CD4-positive, alpha-beta T cell (primary cell): ENCODE results near the gene PIGU. TPM values are rescaled to one million over a fixed set of nuclear protein-coding genes. Genes with fewer than 3 reads are reported as not detected.

Experiments used
- ATAC-seq: fragments of 200-7000 bp; cut with Tn5 transposase; one replicate; pipeline ENCODE4 v1.10.0; 2022; ENCODE audit warnings: mild to moderate bottlenecking; ENCODE audit not compliant: poor library complexity
- CTCF ChIA-PET: fragments of 350-600 bp; sonication (Branson Sonifier 250); formaldehyde crosslinking; loops from one replicate; lab custom pipeline; 2021; ENCODE audit warnings: antibody characterized with exemption, inconsistent platforms; lab: Charles Lee
- POLR2A ChIA-PET: fragments of 350-600 bp; sonication (Branson Sonifier 250); formaldehyde crosslinking; loops from one replicate; lab custom pipeline; 2021; ENCODE audit warnings: antibody characterized with exemption, inconsistent platforms; lab: Charles Lee
- DNase-seq, 14 experiments: peaks; one replicate each; pipeline ENCODE4 v3.0.0-alpha.2; 2013 to 2020; ENCODE audit warnings: mixed read lengths in 2 of 14
- H3K27ac ChIP-seq, 2 donors: one replicate each; pipeline versions ENCODE4 v1.5.1 to v1.7.0; 2013; ENCODE audit warnings: low read length in 2 of 2, low read depth in 1 of 2, mild to moderate bottlenecking in 1 of 2
- H3K27me3 ChIP-seq, 2 experiments: 1 replicate in 1 of 2; 2 replicates in 1 of 2; pipeline versions ENCODE4 v1.6.1 to v1.7.0; 2013; ENCODE audit warnings: low read length in 2 of 2, control low read depth in 1 of 2, mild to moderate bottlenecking in 1 of 2, moderate library complexity in 1 of 2; ENCODE audit not compliant: insufficient read depth in 2 of 2, control insufficient read depth in 1 of 2
- H3K36me3 ChIP-seq: one replicate; pipeline ENCODE4 v1.6.1; 2013; ENCODE audit warnings: low read length, control low read depth; ENCODE audit not compliant: insufficient read depth
- H3K4me1 ChIP-seq: one replicate; pipeline ENCODE4 v1.6.1; 2013; ENCODE audit warnings: low read length, control low read depth; ENCODE audit not compliant: insufficient read depth
- H3K4me3 ChIP-seq: one replicate; pipeline ENCODE4 v1.5.1; 2013; ENCODE audit warnings: mild to moderate bottlenecking, low read length, moderate library complexity
- H3K9me3 ChIP-seq, 2 experiments: 1 replicate in 1 of 2; 2 replicates in 1 of 2; pipeline versions ENCODE4 v1.6.1 to v1.7.0; 2013; ENCODE audit warnings: low read length in 2 of 2, mild to moderate bottlenecking in 2 of 2, control low read depth in 1 of 2, moderate library complexity in 1 of 2; ENCODE audit not compliant: control insufficient read depth in 1 of 2, insufficient read depth in 1 of 2
- H3K27ac Mint-ChIP-seq: one replicate; pipeline ENCODE4 v1.8.0; 2020; ENCODE audit warnings: mixed read lengths
- H3K27me3 Mint-ChIP-seq: one replicate; pipeline ENCODE4 v1.8.0; 2021; ENCODE audit warnings: mixed read lengths
- H3K36me3 Mint-ChIP-seq: one replicate; pipeline ENCODE4 v1.8.0; 2021; ENCODE audit warnings: low read depth, mixed read lengths
- H3K4me1 Mint-ChIP-seq: one replicate; pipeline ENCODE4 v1.8.0; 2021; ENCODE audit warnings: low read depth, mixed read lengths
- H3K4me3 Mint-ChIP-seq: one replicate; pipeline ENCODE4 v1.8.0; 2020; ENCODE audit warnings: mild to moderate bottlenecking, mixed read lengths
- H3K9me3 Mint-ChIP-seq: one replicate; pipeline ENCODE4 v1.8.0; 2020; ENCODE audit warnings: mixed read lengths
- CTCF ChIP-seq: fragments of 200-600 bp; IDR thresholded peaks from one replicate; pipeline ENCODE4 v1.8.0; 2022; ENCODE audit warnings: antibody characterized with exemption, mild to moderate bottlenecking
- intact Hi-C, 2 experiments: fragments of 100-400 bp; cut with DNase I in 1 of 2; cut with micrococcal nuclease in 1 of 2; formaldehyde crosslinking; loops; one replicate each; pipeline versions ENCODE4 v1.15.1 to v1.9.0; 2023 to 2025; cut with DNase I, micrococcal nuclease
- total RNA-seq, 174 experiments: library from RNA in 2 of 174; stranded (reverse) in 2 of 174; gene quantifications; one replicate each; pipeline ENCODE4 v1.2.3 and lab custom pipeline; 2021 to 2026

The PIGU gene
- total RNA-seq, 2 experiments from 2014 or later = 4.6 to 5.5 TPM

- DNase-seq (no peak), ATAC-seq (no peak)
- intact Hi-C loops = loop anchor here (1.0 to 5.0 kb wide), 3 partner anchors 171 to 235 kb away; no protein-coding TSS in a partner anchor
- ChIA-PET CTCF (interaction anchor here (0.6 to 1.6 kb wide), 8 partner anchors 14 to 232 kb away, joined by 3 to 6 read pairs (median 3); partner anchors contain the start of gene TP53INP2), POLR2A (interaction anchor here (0.6 to 2.1 kb wide), 3 partner anchors 22 to 433 kb away, joined by 3 to 7 read pairs (median 4); partner anchors contain the start of gene DYNLRB1)
- Mint-ChIP-seq H3K36me3 (peaks cover 69% of the 10 kb centered on the region), H3K27me3 (no peaks in the 10 kb centered on the region), H3K9me3 (no peaks in the 10 kb centered on the region), H3K4me3 (no peak overlapping the region), H3K4me1 (peaks cover 22% of the 10 kb centered on the region), H3K27ac (no peak overlapping the region)
- Histone ChIP-seq H3K4me1 (peaks cover 26% of the 10 kb centered on the region), H3K9me3 (no peaks in the 10 kb centered on the region), H3K27me3 (no peaks in the 10 kb centered on the region), H3K36me3 (peaks cover 73% of the 10 kb centered on the region), H3K4me3 (no peak overlapping the region), H3K27ac (no peak overlapping the region)
- TF ChIP-seq CTCF = no peak
Measured at GRCh38 chr20:34537651-34538050, 139.2 kb downstream of the PIGU start.

GRCh38 chr20:34536798-34537394, 140.0 kb downstream of the PIGU start:
- peaks cover 80% of the 10 kb centered on the region for H3K36me3 ChIP-seq
- ATAC-seq = peak; percentile 62

GRCh38 chr20:34535857-34536256, 141.0 kb downstream of the PIGU start:
- Mint-ChIP-seq H3K9me3 (no peaks in the 10 kb centered on the region), H3K36me3 (peaks cover 67% of the 10 kb centered on the region), H3K4me3 (no peak overlapping the region), H3K4me1 (peaks cover 12% of the 10 kb centered on the region), H3K27ac (no peak overlapping the region), H3K27me3 (no peaks in the 10 kb centered on the region)
- Histone ChIP-seq H3K27ac (no peak overlapping the region), H3K27me3 (no peaks in the 10 kb centered on the region), H3K4me1 (peaks cover 10% of the 10 kb centered on the region), H3K36me3 (peaks cover 80% of the 10 kb centered on the region), H3K9me3 (no peaks in the 10 kb centered on the region), H3K4me3 (no peak overlapping the region)
- no peak for TF ChIP-seq CTCF
- ChIA-PET CTCF (interaction anchor here (1.6 kb wide), 1 partner anchor 175 kb away, joined by 6 read pairs; no protein-coding TSS in a partner anchor), POLR2A (interaction anchor here (1.2 kb wide), 1 partner anchor 19 kb away, joined by 3 read pairs; no protein-coding TSS in a partner anchor)
- intact Hi-C loops = loop anchor here (5.0 kb wide), 2 partner anchors 231 to 236 kb away; no protein-coding TSS in a partner anchor
- no peak for DNase-seq
- no peak for ATAC-seq

More at GRCh38 chr20:34536798-34537394, 140.0 kb downstream of the PIGU start:
- ChIA-PET CTCF (interaction anchor here (0.6 to 1.6 kb wide), 6 partner anchors 25 to 233 kb away, joined by 3 to 6 read pairs (median 3); partner anchors contain the start of gene TP53INP2), POLR2A (interaction anchor here (0.6 to 2.1 kb wide), 4 partner anchors 20 to 432 kb away, joined by 3 to 7 read pairs (median 4); partner anchors contain the start of gene DYNLRB1)
- H3K4me1 Mint-ChIP-seq = peaks cover 22% of the 10 kb centered on the region
- H3K27ac Mint-ChIP-seq = no peak overlapping the region
- Histone ChIP-seq H3K27me3 (no peaks in the 10 kb centered on the region), H3K4me3 (no peak overlapping the region), H3K4me1 (peaks cover 19% of the 10 kb centered on the region), H3K9me3 (no peaks in the 10 kb centered on the region), H3K27ac (no peak overlapping the region)
- H3K36me3 Mint-ChIP-seq = peaks cover 68% of the 10 kb centered on the region
- peak; percentile 14 for TF ChIP-seq CTCF
- no peak overlapping the region for H3K4me3 Mint-ChIP-seq
- H3K9me3 Mint-ChIP-seq = no peaks in the 10 kb centered on the region
- intact Hi-C loops = loop anchor here (5.0 kb wide), 2 partner anchors 230 to 235 kb away; no protein-coding TSS in a partner anchor
- DNase-seq = peak in 12 of 14 experiments; percentile 22 to 69 (median 47)
- no peaks in the 10 kb centered on the region for H3K27me3 Mint-ChIP-seq
